Cardiac fibroblast (primary cell): ENCODE data around the gene UGT1A10.

Experiments
- DNase-seq, 2 donors: peaks; one replicate each; pipeline versions ENCODE4 v3.0.0 to v3.0.0-alpha.2; 2010; ENCODE audit warnings: low read depth in 2 of 2
- H3K4me3 ChIP-seq, 2 donors: replicated peaks in 1 of 2; 1 replicate in 1 of 2; 2 replicates in 1 of 2; pipeline ENCODE4 v1.5.1; 2011; ENCODE audit warnings: low read depth in 2 of 2, low read length in 2 of 2, mild to moderate bottlenecking in 2 of 2, moderate library complexity in 1 of 2
- TF ChIP-seq, protein P1 (sequence below): IDR thresholded peaks from one replicate; pipeline ENCODE4 v1.5.1; 2011; ENCODE audit warnings: low read depth, mild to moderate bottlenecking, low read length, inconsistent platforms

The UGT1A10 gene

DNA sequence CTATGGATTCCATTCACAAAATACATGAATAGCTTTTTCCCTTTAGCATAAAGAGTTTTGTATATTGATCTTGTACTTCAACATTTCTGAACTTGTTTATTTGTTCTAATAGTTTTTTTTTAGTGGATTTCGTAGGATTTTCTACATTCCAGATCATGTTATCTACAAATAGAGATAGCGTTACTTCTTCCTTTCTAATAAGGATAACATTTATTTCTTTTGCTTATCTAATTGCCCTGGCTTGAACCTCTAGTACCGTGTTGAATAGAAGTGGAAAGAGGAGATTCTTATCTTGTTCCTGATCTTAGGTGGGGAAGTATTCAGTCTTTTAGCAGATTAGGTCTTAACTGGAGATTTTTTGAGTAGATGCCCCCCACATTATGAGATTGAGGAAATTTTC is 66.0 kb downstream of the UGT1A10 start:
- no peak for DNase-seq
- TF ChIP-seq, protein P1, sequence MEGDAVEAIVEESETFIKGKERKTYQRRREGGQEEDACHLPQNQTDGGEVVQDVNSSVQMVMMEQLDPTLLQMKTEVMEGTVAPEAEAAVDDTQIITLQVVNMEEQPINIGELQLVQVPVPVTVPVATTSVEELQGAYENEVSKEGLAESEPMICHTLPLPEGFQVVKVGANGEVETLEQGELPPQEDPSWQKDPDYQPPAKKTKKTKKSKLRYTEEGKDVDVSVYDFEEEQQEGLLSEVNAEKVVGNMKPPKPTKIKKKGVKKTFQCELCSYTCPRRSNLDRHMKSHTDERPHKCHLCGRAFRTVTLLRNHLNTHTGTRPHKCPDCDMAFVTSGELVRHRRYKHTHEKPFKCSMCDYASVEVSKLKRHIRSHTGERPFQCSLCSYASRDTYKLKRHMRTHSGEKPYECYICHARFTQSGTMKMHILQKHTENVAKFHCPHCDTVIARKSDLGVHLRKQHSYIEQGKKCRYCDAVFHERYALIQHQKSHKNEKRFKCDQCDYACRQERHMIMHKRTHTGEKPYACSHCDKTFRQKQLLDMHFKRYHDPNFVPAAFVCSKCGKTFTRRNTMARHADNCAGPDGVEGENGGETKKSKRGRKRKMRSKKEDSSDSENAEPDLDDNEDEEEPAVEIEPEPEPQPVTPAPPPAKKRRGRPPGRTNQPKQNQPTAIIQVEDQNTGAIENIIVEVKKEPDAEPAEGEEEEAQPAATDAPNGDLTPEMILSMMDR, result no peak

DNA sequence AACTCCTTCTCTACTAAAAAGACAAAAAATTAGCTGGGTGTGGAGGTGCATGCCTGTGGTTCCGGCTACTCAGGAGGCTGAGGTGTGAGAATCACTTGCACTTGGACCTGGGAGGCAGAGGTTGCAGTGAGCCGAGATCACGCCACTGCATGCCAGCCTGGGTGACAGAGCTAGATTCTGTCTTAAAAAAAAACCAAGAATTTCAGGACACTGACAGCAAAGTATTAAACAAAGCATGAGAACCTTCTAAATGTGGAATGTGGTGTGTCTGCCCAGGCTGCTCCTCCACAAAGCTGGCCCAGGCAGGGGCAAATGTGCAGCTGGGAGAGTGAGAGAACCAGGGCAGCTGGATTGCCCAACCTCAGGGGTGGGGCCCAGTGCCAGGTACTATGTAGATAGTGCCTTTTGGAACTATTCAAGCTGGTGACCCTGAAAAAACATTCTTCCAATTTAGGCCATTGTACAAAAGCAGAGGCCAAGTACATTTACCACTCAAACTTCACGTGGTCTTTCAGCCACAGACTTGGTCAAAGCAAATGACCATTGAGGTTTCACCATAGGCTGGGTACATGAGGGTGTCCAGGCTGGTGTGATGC is 69.8 kb downstream of the UGT1A10 start:
- TF ChIP-seq, protein P1, result no peak
- H3K4me3 ChIP-seq, result no peak overlapping the region
- DNase-seq, result peak in 1 of 2 donors; percentile 68

More for the DNA sequence above, 66.0 kb downstream of the UGT1A10 start:
- no peak overlapping the region for H3K4me3 ChIP-seq

DNA sequence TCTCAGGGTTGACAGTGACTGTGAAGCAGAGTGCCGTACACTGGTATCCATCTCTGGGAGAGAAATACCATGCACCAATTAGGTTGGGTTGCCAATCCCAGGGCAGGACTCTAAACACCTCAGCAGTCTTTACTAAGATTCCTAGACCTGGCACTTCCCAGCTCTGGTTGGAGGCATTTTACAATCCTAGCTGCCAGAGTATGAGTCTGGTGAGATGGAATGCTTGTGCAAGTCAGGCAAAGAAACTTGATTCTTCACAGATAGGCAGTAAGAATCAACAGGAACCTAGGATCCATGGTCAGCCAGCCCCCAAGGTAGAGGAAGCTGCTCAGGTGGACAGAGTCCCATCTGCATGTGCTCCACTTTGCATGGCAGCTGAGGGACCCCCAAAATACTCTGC is 70.5 kb downstream of the UGT1A10 start:
- TF ChIP-seq, protein P1, result no peak
- DNase-seq, result peak; percentile 38 to 62
- H3K4me3 ChIP-seq, result no peak overlapping the region

DNA sequence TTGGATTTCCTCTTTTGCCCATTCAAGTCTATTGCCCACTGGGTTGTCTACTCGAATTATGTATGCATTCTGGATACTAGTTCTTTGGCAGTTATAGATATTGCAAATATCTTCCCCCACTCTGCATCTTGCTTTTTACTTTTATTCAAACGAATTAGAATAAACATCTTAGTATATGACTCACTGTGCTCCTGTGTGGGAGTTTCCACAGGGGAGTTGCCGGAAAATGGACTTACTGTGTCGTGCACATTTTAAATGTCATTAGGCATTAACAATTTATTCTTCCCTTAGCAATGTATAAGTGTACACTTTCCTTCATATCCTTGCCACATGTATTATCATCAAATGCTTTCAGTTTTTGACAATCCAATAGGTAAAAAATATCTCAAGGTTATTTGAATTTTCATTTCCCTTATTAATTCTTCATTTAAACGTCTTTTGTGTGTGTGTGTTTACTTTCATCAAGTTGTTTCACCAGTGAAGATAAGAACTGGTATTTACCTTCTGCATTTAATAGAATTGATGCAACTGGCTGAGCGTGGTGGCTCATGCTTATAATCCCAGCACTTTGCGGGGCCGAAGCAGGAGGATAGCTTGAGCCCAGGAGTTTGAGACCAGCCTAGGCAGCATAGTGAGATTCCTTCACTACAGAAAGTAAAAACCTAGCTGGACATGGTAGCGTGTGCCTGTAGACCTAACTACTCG is 71.8 kb downstream of the UGT1A10 start:
- peak; percentile 62 for DNase-seq
- H3K4me3 ChIP-seq, result no peak overlapping the region
- TF ChIP-seq, protein P1, result no peak

DNA sequence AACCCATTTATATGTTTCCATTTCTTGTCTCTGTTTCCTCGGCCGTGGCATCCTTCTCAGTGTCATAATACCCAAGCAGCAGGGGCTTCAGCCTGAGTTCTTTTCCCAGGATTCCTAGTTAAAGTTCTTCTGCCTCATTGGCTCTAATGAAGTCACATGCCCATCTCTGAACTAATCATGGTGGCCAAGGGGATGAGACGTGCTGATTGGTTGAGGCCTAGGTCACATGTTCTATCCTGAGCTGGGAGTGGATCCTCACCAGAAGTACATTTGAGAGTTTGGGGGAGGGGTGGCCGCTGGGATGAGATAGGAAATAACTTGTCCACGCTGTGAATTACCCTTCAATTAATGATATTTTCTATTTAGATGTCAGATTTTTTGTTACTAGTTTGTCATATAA is 72.7 kb downstream of the UGT1A10 start:
- no peak for DNase-seq
- no peak overlapping the region for H3K4me3 ChIP-seq
- TF ChIP-seq, protein P1, result no peak

DNA sequence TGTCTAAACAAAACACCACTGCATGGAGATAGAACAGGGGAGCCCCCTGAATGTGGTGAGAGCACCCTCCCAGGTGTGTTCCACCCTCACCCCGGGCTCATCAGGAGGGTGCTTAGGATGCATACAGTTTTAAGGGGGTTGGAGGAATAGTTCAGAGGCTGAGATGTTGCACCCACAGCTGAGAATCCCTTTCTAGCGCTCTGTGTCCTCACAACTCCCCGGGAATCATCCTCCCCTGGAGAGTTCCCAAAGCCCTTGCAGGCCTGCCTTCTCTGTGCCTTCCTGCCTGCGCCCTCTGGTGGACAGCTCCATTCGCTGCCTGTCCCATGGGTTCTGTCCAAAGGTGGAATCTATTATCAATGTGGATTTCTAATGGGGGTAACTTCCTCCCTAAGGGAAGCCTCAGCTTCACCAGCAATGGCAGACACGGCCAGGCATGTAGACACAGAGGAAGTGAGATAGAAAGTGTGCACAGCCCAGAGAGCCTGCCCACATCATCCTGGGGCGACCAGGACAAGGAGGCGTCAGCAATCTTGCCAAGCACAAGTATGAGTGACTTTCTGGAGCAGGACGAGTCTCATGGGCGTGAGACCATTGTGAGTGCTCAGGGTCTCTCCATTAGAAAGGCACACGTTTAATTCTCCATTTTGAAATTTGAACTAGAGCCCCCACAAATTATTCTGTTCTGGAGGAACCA is 75.2 kb downstream of the UGT1A10 start:
- H3K4me3 ChIP-seq, result no peak overlapping the region
- peak; percentile 80 to 88 for DNase-seq
- TF ChIP-seq, protein P1, result peak; percentile 95
